Ureter (tissue), 1 donor: ENCODE data around the gene EPG5. TPM values are rescaled to one million over a fixed set of nuclear protein-coding genes. Genes with fewer than 3 reads are reported as not detected.
"Not testable (repeated sequence)": the region's sequence is repeated elsewhere in the genome, so short reads cannot be mapped to it uniquely, and the experiment has no call there.

Experiments
- DNase-seq: peaks from one replicate; pipeline ENCODE4 v3.0.0-alpha.2; 2020; ENCODE audit warnings: low spot score
- total RNA-seq: library from RNA; stranded (reverse); gene quantifications from one replicate; pipeline ENCODE4 v1.2.4, GENCODE V29; 2023
- donor health status: DM: yes; HTN: yes; CAD: no.

EPG5 gene
- total RNA-seq, 1 donor from 2014 or later, result 35.8 TPM

- no peak for DNase-seq
Observed at GRCh38 chr18:45839414-45840395, 127.4 kb downstream of the EPG5 start.

- no peak for DNase-seq
Observed at GRCh38 chr18:45838302-45839070, 128.6 kb downstream of the EPG5 start.

- DNase-seq, result no peak
Observed at GRCh38 chr18:45837283-45838070, 129.7 kb downstream of the EPG5 start.

- no peak for DNase-seq
Observed at GRCh38 chr18:45836242-45837205, 130.6 kb downstream of the EPG5 start.

GRCh38 chr18:45835057-45835636 lies 132.0 kb downstream of the EPG5 start:
- DNase-seq, result no peak

GRCh38 chr18:45834306-45834705 lies 132.8 kb downstream of the EPG5 start:
- DNase-seq, result no peak

- DNase-seq, result no peak
Observed at GRCh38 chr18:45833846-45834245, 133.3 kb downstream of the EPG5 start.

GRCh38 chr18:45830917-45831316 lies 136.2 kb downstream of the EPG5 start:
- DNase-seq, result no peak

GRCh38 chr18:45829855-45830254 lies 137.3 kb downstream of the EPG5 start:
- no peak for DNase-seq

- peak; percentile 86 for DNase-seq
Observed at GRCh38 chr18:45828917-45829811, 138.0 kb downstream of the EPG5 start.

GRCh38 chr18:45826716-45827115 lies 140.4 kb downstream of the EPG5 start:
- not testable (repeated sequence) for DNase-seq

GRCh38 chr18:45826084-45826483 lies 141.0 kb downstream of the EPG5 start:
- DNase-seq, result no peak

- peak; percentile 39 for DNase-seq
Observed at GRCh38 chr18:45825258-45826044, 141.7 kb downstream of the EPG5 start, which contains the start of gene SIGLEC15. Gene SIGLEC15, plus strand, starts transcription at chr18:45825675. Its CDS starts 54 bp downstream, at chr18:45825729.

- no peak for DNase-seq
Observed at GRCh38 chr18:45821711-45822110, 145.4 kb downstream of the EPG5 start.

GRCh38 chr18:45821026-45821425 lies 146.1 kb downstream of the EPG5 start:
- no peak for DNase-seq

GRCh38 chr18:45820106-45820745 lies 146.9 kb downstream of the EPG5 start:
- no peak for DNase-seq

- DNase-seq, result not testable (repeated sequence)
Observed at GRCh38 chr18:45818765-45819164, 148.4 kb downstream of the EPG5 start.

GRCh38 chr18:45817543-45817942 lies 149.6 kb downstream of the EPG5 start:
- no peak for DNase-seq
